Measurements from ENCODE around the gene SPAG8. TPM values are rescaled to one million over a fixed set of nuclear protein-coding genes. Genes with fewer than 3 reads are reported as not detected.

SPAG8 gene
- total and polyA plus RNA-seq, 8 donors: 1.8 to 13.8 (median 8.1) TPM

DNA sequence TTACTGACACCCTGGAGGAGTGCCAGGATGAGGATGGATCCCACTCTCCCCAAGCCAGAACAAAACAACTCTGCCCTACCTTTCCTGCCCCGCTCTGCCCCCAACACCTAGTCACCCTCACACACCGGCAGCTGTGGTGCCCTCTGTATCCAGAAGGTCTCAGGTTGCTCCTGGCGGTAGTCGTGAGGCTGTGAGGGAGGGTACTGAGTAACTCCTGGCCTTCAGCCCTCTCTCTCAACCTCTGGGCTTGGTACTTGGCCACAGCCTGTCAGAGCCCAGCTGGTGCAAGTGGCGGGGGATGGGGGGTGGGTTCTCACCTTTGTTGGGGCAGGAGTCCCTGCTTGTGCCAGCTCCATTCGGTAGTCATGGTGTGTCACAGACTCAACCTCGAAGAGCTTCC lies 1.9 kb downstream of the SPAG8 start:
- Histone ChIP-seq H3K4me1 (peaks cover 17 to 26% of the 10 kb centered on the region in 2 donors), H3K9me3 (no peaks in the 10 kb centered on the region), H3K36me3 (peaks cover 0 to 34% of the 10 kb centered on the region in 2 donors), H3K27ac (no peak overlapping the region), H3K4me3 (no peak overlapping the region), H3K27me3 (no peaks in the 10 kb centered on the region)
- no peak for ATAC-seq
- DNase-seq: no peak
- intact Hi-C loops (cut with DNase I): no loop called here
- TF ChIP-seq CTCF (IDR thresholded peaks at IDR 0.05): no peak

- intact Hi-C loops (cut with DNase I): no loop called here
- ATAC-seq (no peak), DNase-seq (no peak)
- no peaks in the 10 kb centered on the region for H3K9me3 ChIP-seq
- no peak overlapping the region for H3K27ac ChIP-seq
- no peak for TF ChIP-seq CTCF (IDR thresholded peaks at IDR 0.05)
- peaks cover 0 to 35% of the 10 kb centered on the region in 2 donors for H3K36me3 ChIP-seq
- H3K4me1 ChIP-seq: peaks cover 9 to 14% of the 10 kb centered on the region in 2 donors
- no peak overlapping the region for H3K4me3 ChIP-seq
- H3K27me3 ChIP-seq: no peaks in the 10 kb centered on the region
Observed at GRCh38 chr9:35808433-35808832, 3.6 kb downstream of the SPAG8 start.

DNA sequence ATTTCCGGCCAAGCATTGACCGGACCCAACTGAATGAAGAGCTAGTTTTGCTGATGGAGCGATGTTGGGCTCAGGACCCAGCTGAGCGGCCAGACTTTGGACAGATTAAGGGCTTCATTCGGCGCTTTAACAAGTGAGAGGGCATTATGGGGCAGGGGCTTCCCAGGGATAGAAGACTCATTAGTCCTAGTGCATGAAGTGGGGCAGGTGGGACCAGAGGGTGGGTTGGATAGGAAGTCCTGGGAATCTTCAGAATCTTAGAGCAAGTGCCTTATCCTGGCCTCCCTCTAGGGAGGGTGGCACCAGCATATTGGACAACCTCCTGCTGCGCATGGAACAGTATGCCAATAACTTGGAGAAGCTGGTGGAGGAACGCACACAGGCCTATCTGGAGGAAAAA lies 6.0 kb downstream of the SPAG8 start:
- no peak for TF ChIP-seq CTCF (IDR thresholded peaks at IDR 0.05)
- intact Hi-C loops (cut with DNase I): no loop called here
- H3K27me3 ChIP-seq: no peaks in the 10 kb centered on the region
- H3K9me3 ChIP-seq: no peaks in the 10 kb centered on the region
- no peaks in the 10 kb centered on the region for H3K4me1 ChIP-seq
- H3K36me3 ChIP-seq: peaks cover 0 to 42% of the 10 kb centered on the region in 2 donors
- H3K27ac ChIP-seq: no peak overlapping the region
- ATAC-seq: no peak
- H3K4me3 ChIP-seq: no peak overlapping the region
- no peak for DNase-seq

DNA sequence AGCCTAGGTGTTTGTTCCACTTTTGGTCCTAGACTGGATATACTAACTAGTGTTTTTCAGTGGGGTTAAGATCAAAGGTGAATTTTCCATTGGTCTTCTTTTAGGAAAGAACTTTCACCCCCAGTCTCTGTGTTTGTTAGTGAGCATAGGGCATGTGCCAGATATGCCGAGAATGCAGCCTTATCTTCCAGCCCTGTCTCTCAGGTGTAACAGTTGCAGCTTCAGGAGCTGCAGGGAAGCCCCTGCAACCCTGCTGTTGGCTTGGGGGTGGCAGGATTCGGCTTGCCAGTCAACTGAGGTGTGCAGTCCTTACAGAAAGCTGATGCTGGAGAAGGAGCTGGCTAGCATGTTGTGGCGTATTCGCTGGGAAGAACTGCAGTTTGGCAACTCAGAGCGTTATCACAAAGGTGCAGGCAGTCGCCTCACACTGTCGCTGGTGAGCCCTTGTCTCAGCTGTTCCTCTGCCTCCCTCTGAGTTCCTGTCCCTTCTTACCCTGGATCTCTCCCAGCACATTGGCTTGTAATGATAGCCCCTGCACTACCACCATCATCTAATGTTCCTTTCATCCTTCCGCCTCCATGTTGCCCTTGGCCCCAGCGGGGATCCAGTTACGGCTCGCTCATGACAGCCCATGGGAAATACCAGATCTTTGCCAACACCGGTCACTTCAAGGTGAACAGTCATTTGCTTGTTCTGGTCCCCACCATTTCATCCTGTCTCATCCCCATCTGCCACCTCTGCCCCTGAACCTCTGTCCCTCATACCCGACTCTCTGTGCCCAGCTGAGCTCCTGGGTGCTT lies 10.5 kb downstream of the SPAG8 start:
- DNase-seq (no peak), ATAC-seq (no peak)
- intact Hi-C loops (cut with DNase I): no loop called here
- no peak overlapping the region for H3K4me3 ChIP-seq
- no peaks in the 10 kb centered on the region for H3K27me3 ChIP-seq
- no peaks in the 10 kb centered on the region for H3K9me3 ChIP-seq
- H3K4me1 ChIP-seq: no peaks in the 10 kb centered on the region
- H3K36me3 ChIP-seq: peaks cover 0 to 33% of the 10 kb centered on the region in 2 donors
- no peak overlapping the region for H3K27ac ChIP-seq
- TF ChIP-seq CTCF (IDR thresholded peaks at IDR 0.05): no peak

DNA sequence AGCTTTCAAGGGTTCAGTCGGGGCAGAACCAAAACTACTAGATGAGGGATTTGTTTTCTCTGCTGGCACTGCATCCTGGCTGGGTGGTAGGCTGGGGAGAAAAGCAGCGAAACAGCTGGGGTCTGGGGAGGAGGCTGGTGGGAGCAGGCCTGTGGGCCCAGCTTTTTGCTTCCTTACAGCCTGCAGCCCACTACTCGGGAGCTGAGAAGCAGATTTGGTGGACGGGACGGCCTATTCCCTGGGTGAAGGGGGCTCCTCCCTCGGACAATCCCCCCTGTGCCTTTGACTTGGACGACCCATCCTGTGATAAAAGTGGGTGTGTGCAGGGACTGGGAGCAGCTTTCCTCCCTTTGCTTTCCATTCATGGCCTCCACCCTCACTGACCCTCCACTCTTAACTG lies 11.5 kb downstream of the SPAG8 start:
- Histone ChIP-seq H3K27me3 (no peaks in the 10 kb centered on the region), H3K4me3 (no peak overlapping the region), H3K36me3 (peaks cover 0 to 23% of the 10 kb centered on the region in 2 donors), H3K9me3 (no peaks in the 10 kb centered on the region), H3K27ac (no peak overlapping the region), H3K4me1 (no peaks in the 10 kb centered on the region)
- ATAC-seq: no peak
- no peak for DNase-seq
- TF ChIP-seq CTCF (IDR thresholded peaks at IDR 0.05): no peak
- intact Hi-C loops (cut with DNase I): no loop called here
